Cardiac fibroblast (primary cell): ENCODE data around the gene PKLR.
"Not testable (repeated sequence)": the region's sequence is repeated elsewhere in the genome, so short reads cannot be mapped to it uniquely, and the experiment has no call there.

Source experiments
- DNase-seq, 2 donors: peaks; one replicate each; pipeline versions ENCODE4 v3.0.0 to v3.0.0-alpha.2; 2010; ENCODE audit warnings: low read depth in 2 of 2
- H3K4me3 ChIP-seq, 2 donors: replicated peaks in 1 of 2; 1 replicate in 1 of 2; 2 replicates in 1 of 2; pipeline ENCODE4 v1.5.1; 2011; ENCODE audit warnings: low read depth in 2 of 2, low read length in 2 of 2, mild to moderate bottlenecking in 2 of 2, moderate library complexity in 1 of 2
- CTCF ChIP-seq: IDR thresholded peaks from one replicate; pipeline ENCODE4 v1.5.1; 2011; ENCODE audit warnings: low read depth, mild to moderate bottlenecking, low read length, inconsistent platforms

PKLR gene

GRCh38 chr1:155301342-155301841, at the start of gene PKLR:
PKLR (minus strand) TSS chr1:155301438; CDS start chr1:155301395, 43 bp downstream.
- H3K4me3 ChIP-seq, result no peak within 1 kb of the TSS
- TF ChIP-seq CTCF, result no peak
- no peak for DNase-seq

GRCh38 chr1:155342842-155343241, 41.6 kb upstream of the PKLR start:
- H3K4me3 ChIP-seq, result no peak overlapping the region
- DNase-seq, result no peak
- TF ChIP-seq CTCF, result no peak

- no peak overlapping the region for H3K4me3 ChIP-seq
- TF ChIP-seq CTCF, result no peak
- DNase-seq, result no peak
Observed at GRCh38 chr1:155339515-155340097, 38.4 kb upstream of the PKLR start.

GRCh38 chr1:155334962-155335361, 33.7 kb upstream of the PKLR start:
- TF ChIP-seq CTCF, result no peak
- no peak overlapping the region for H3K4me3 ChIP-seq
- no peak for DNase-seq

- H3K4me3 ChIP-seq, result no peak overlapping the region
- DNase-seq, result no peak
- no peak for TF ChIP-seq CTCF
Observed at GRCh38 chr1:155329980-155330598, 28.9 kb upstream of the PKLR start.

GRCh38 chr1:155328856-155329255, 27.6 kb upstream of the PKLR start:
- DNase-seq, H3K4me3 ChIP-seq: not testable (repeated sequence)

GRCh38 chr1:155327981-155328380, 26.7 kb upstream of the PKLR start:
- no peak for DNase-seq
- no peak for TF ChIP-seq CTCF
- no peak overlapping the region for H3K4me3 ChIP-seq
